Suprapubic skin (tissue), 4 donors: ENCODE results near the gene N4BP2L1. TPM values are rescaled to one million over a fixed set of nuclear protein-coding genes. Genes with fewer than 3 reads are reported as not detected.
A peak's percentile ranks its signal among the peaks of the same experiment; 100 is the strongest.

ENCODE experiments used
- DNase-seq, 2 donors: peaks; one replicate each; pipeline ENCODE4 v3.0.0-alpha.2; 2019; ENCODE audit warnings: low spot score in 2 of 2
- H3K27ac ChIP-seq: fragments of 200-600 bp; sonication (generic); one replicate; pipeline ENCODE4 v1.5.1; 2019
- H3K27me3 ChIP-seq: fragments of 200-600 bp; sonication (generic); one replicate; pipeline ENCODE4 v1.5.1; 2019
- H3K36me3 ChIP-seq: fragments of 200-600 bp; sonication (generic); one replicate; pipeline ENCODE4 v1.5.1; 2019
- H3K4me1 ChIP-seq: fragments of 200-600 bp; sonication (generic); one replicate; pipeline ENCODE4 v1.5.1; 2019
- H3K4me3 ChIP-seq: fragments of 200-600 bp; sonication (generic); one replicate; pipeline ENCODE4 v1.5.1; 2019; ENCODE audit warnings: mild to moderate bottlenecking
- H3K9me3 ChIP-seq: fragments of 200-600 bp; sonication (generic); one replicate; pipeline ENCODE4 v1.5.1; 2019
- CTCF ChIP-seq, 2 donors: fragments of 200-600 bp in 1 of 2; fragments of 450-650 bp in 1 of 2; sonication (generic) in 1 of 2; IDR thresholded peaks; one replicate each; pipeline ENCODE4 v1.5.1; 2016 to 2019; ENCODE audit warnings: antibody characterized with exemption in 2 of 2, mild to moderate bottlenecking in 1 of 2, moderate library complexity in 1 of 2
- EP300 ChIP-seq: sonication (generic); formaldehyde crosslinking; IDR thresholded peaks from one replicate; pipeline ENCODE4 v1.6.1; 2017; ENCODE audit warnings: antibody characterized with exemption
- POLR2A ChIP-seq, 2 donors: fragments of 450-650 bp; IDR thresholded peaks; one replicate each; pipeline ENCODE4 v1.6.1; 2017; ENCODE audit warnings: antibody characterized with exemption in 2 of 2, mild to moderate bottlenecking in 2 of 2, moderate library complexity in 2 of 2
- POLR2AphosphoS5 ChIP-seq, 3 donors: sonication (generic); formaldehyde crosslinking; IDR thresholded peaks; one replicate each; pipeline ENCODE4 v1.6.1; 2017; ENCODE audit warnings: antibody characterized with exemption in 3 of 3
- WGBS: methylation state at CpG from one replicate; pipeline ENCODE4 v1.1.5; 2018; 5-methylcytosine and 5-hydroxymethylcytosine counted together
- total RNA-seq, 4 donors: library from RNA; depleted of rRNA; stranded (reverse); fragments of >200 nt; gene quantifications; one replicate each; pipeline ENCODE4 v1.1.0, GENCODE V29; 2016

Gene N4BP2L1
- total RNA-seq, 4 donors from 2014 or later = 31.3 to 71.5 (median 34.6) TPM

DNA sequence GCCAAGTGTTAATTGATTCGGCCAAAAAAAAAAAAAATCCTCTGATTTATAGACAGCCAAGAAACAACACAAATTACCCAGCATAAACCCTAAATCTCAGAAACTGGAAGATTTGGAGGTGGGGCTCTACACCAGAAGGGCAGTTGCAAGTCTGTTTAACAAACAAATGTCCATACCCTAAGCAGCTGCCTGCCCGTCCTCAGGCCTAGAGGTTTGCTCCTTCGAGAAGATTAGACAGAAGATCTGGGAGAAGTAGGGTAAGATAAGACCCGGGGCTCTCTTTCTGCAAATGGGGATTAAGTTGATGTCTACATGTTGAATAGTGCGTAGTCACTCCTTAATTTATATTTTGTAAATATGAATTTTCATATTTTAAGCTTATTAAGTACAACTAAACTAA lies 3.4 kb upstream of the N4BP2L1 start:
- Histone ChIP-seq H3K36me3 (no peaks in the 10 kb centered on the region), H3K27ac (no peak overlapping the region), H3K4me1 (peaks cover 20% of the 10 kb centered on the region), H3K27me3 (no peaks in the 10 kb centered on the region), H3K9me3 (no peaks in the 10 kb centered on the region), H3K4me3 (no peak overlapping the region)
- WGBS = 95% methylated on average over 5 of the region's 5 CpGs
- no peak for DNase-seq
- TF ChIP-seq POLR2A (IDR thresholded peaks at IDR 0.05) = no peak
- TF ChIP-seq CTCF (IDR thresholded peaks at IDR 0.05) = no peak
- no peak for TF ChIP-seq POLR2AphosphoS5 (IDR thresholded peaks at IDR 0.05)
- TF ChIP-seq EP300 = no peak

DNA sequence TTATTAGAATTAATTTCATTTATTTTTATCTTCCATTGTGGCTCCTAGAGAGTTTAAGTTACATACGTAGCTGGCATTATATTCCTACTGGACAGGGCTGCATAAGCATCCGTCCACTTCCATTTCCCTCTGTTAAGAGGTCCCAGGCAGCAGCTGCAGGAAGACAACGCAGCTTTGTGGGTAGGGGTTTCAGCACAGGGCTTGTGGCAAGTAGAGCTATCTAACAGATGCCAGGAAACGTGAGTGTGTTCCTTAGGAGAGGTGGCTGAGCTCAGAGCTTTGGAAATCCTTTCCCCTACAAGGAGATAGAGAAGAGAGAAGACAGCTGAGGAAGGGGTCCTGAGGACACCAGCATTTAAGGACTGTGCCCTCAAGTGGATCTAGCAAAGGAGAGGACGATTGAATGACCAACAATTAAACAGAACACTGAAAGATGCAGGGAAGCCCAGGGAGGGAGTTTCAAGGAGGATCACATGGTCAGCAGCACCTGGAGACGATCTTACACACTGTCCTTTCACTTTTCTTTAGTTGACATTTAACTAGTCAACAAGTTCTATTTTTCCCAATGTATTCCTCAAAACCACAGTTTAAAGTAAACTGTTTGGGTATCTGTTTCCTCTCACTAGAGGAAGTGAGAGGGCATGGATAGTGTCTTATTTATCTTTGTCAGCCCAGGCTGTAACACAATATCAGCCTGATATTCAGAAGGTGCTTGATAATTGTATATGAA lies 2.3 kb upstream of the N4BP2L1 start:
- H3K27me3 ChIP-seq = no peaks in the 10 kb centered on the region
- WGBS = 80% methylated on average over 6 of the region's 6 CpGs
- no peaks in the 10 kb centered on the region for H3K36me3 ChIP-seq
- H3K4me1 ChIP-seq = peaks cover 29% of the 10 kb centered on the region
- H3K9me3 ChIP-seq = no peaks in the 10 kb centered on the region
- no peak overlapping the region for H3K27ac ChIP-seq
- no peak overlapping the region for H3K4me3 ChIP-seq
- TF ChIP-seq CTCF (IDR thresholded peaks at IDR 0.05) = no peak
- TF ChIP-seq POLR2AphosphoS5 (IDR thresholded peaks at IDR 0.05) = no peak
- no peak for TF ChIP-seq POLR2A (IDR thresholded peaks at IDR 0.05)
- no peak for TF ChIP-seq EP300
- DNase-seq = no peak

GRCh38 chr13:32429433-32429909 lies 1.5 kb upstream of the N4BP2L1 start:
- H3K9me3 ChIP-seq = no peaks in the 10 kb centered on the region
- no peaks in the 10 kb centered on the region for H3K36me3 ChIP-seq
- no peak for DNase-seq
- H3K4me3 ChIP-seq = no peak overlapping the region
- no peak for TF ChIP-seq POLR2A (IDR thresholded peaks at IDR 0.05)
- TF ChIP-seq CTCF (IDR thresholded peaks at IDR 0.05) = no peak
- TF ChIP-seq EP300 = no peak
- TF ChIP-seq POLR2AphosphoS5 (IDR thresholded peaks at IDR 0.05) = no peak
- peak overlapping the region; percentile 95 for H3K27ac ChIP-seq
- no peaks in the 10 kb centered on the region for H3K27me3 ChIP-seq
- H3K4me1 ChIP-seq = peaks cover 29% of the 10 kb centered on the region
- WGBS = 93% methylated on average over 6 of the region's 6 CpGs

DNA sequence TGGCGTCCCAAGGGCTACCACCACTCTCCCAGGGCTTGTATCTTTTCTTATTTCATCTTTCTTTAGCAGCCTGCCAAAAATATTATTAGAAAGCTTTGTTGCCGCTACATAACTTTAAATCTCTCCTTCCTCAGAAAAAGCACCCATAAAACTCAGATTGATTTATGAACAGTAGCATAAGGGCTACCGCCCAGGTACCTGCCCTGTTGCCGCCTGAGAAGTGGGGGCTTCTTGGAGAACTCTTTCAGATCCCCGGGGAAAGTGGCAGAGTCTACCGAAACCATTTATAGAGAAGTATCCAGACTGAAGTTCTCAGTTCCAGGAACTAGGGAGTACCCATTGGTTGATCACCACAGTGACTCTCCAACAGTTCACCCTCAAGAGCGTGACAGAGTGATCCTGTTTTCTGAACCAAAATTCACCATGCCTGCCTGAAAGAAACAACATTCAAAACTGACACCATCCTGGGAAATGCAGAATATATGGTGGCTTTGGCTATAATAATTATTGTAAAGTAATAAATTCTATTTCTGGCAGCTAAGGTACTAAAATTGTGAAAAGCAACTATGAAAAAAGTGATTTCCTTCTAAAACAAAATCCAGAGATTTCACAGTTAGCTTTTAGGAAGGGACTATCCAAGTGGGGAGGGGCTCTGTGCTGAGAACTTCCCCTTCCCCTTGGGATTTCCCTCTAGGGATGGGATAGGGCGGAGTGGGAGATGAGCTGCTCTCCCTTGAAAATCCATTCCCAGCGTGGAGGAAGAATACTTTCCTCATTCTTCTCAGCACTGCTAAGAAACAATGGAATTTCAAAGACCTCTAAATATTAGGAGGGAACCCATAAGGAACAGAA lies 877 bp upstream of the N4BP2L1 start:
- Histone ChIP-seq H3K27ac (peak overlapping the region; percentile 95), H3K9me3 (no peaks in the 10 kb centered on the region), H3K36me3 (no peaks in the 10 kb centered on the region), H3K4me3 (peak overlapping the region; percentile 96), H3K27me3 (no peaks in the 10 kb centered on the region), H3K4me1 (peaks cover 29% of the 10 kb centered on the region)
- DNase-seq = no peak
- no peak for TF ChIP-seq POLR2A (IDR thresholded peaks at IDR 0.05)
- TF ChIP-seq EP300 = no peak
- no peak for TF ChIP-seq CTCF (IDR thresholded peaks at IDR 0.05)
- no peak for TF ChIP-seq POLR2AphosphoS5 (IDR thresholded peaks at IDR 0.05)
- 29% methylated on average over 9 of the region's 9 CpGs for WGBS
